GM10847 (cell line): ENCODE measurements around the gene RPS13.

Experiments used
- POLR2A ChIP-seq: IDR thresholded peaks from 2 replicates; pipeline ENCODE4 v1.6.1; 2011; ENCODE audit not compliant: insufficient read length; ENCODE audit errors: extremely low read depth

Gene RPS13

GRCh38 chr11:17036666-17037658 is 40.5 kb downstream of the RPS13 start:
- TF ChIP-seq POLR2A: no peak

- no peak for TF ChIP-seq POLR2A
Observed at GRCh38 chr11:17026487-17027082, 50.9 kb downstream of the RPS13 start.

GRCh38 chr11:17024924-17025323 is 52.5 kb downstream of the RPS13 start:
- TF ChIP-seq POLR2A: no peak
